Endothelial cell of umbilical vein (primary cell): Measurements from ENCODE around the gene KCNG1.

ENCODE experiments used
- EZH2 ChIP-seq: IDR thresholded peaks from 2 replicates; pipeline ENCODE4 v1.6.1; 2012; ENCODE audit warnings: borderline replicate concordance, low read depth, mild to moderate bottlenecking, moderate library complexity, low read length, inconsistent platforms; ENCODE audit not compliant: severe bottlenecking
- FOS ChIP-seq: IDR thresholded peaks from 2 replicates; pipeline ENCODE4 v1.6.1; 2011; ENCODE audit warnings: mild to moderate bottlenecking, low read length, moderate library complexity, borderline replicate concordance; ENCODE audit not compliant: insufficient read depth
- GATA2 ChIP-seq: IDR thresholded peaks from 2 replicates; pipeline ENCODE4 v1.7.0; 2011; ENCODE audit warnings: low read depth, mild to moderate bottlenecking, moderate library complexity, mixed read lengths, low read length; ENCODE audit not compliant: insufficient read length, insufficient read depth
- JUN ChIP-seq: IDR thresholded peaks from 2 replicates; pipeline ENCODE4 v1.6.1; 2011; ENCODE audit warnings: borderline replicate concordance, low read depth; ENCODE audit not compliant: insufficient read length, insufficient read depth
- MYC ChIP-seq: IDR thresholded peaks from one replicate; pipeline ENCODE4 v1.6.1; 2011; ENCODE audit warnings: mild to moderate bottlenecking, low read depth, low read length
- POLR2A ChIP-seq: IDR thresholded peaks from 2 replicates; pipeline ENCODE4 v1.6.1; 2012; ENCODE audit warnings: low read depth, mild to moderate bottlenecking, control low read depth, low read length
- POLR2AphosphoS5 ChIP-seq: IDR thresholded peaks from 2 replicates; pipeline ENCODE4 v1.6.1; 2012; ENCODE audit warnings: low read depth, mild to moderate bottlenecking, control low read depth, low read length, moderate library complexity; ENCODE audit not compliant: insufficient read depth
- TF ChIP-seq, protein P1 (sequence below), 2 donors: IDR thresholded peaks; 1 replicate in 1 of 2; 2 replicates in 1 of 2; pipeline ENCODE4 v1.5.1; 2011; ENCODE audit warnings: low read length in 2 of 2, mild to moderate bottlenecking in 2 of 2, moderate library complexity in 2 of 2, control low read depth in 1 of 2, inconsistent platforms in 1 of 2, low read depth in 1 of 2; ENCODE audit not compliant: insufficient read depth in 1 of 2; ENCODE audit errors: extremely low read depth in 1 of 2
- TF ChIP-seq, protein P2 (sequence below): IDR thresholded peaks from 2 replicates; pipeline ENCODE4 v1.6.1; 2011; ENCODE audit not compliant: insufficient read depth, insufficient read length

DNA sequence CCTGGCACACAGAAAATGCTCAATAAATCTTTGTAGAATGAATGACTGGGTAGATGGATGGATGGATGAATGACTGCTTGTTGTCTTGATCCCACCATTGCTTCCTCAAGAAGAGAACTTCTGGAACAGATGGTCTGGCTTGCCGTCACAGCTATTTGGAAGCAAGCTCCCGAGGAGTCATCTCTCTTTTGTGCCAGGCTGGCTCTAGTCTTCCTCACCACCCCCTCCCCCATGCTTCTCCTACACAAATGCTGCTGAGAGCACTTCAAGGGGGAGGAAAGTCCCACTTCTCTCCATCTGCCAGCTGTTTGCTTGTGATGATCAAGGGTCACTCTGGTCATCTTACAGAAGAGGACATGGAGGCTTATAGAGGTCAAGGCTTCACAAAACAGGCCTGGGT lies 11.6 kb upstream of the KCNG1 start:
- TF ChIP-seq EZH2 (no peak), JUN (no peak), POLR2A (no peak), POLR2AphosphoS5 (no peak), FOS (no peak), MYC (no peak), GATA2 (no peak)
- TF ChIP-seq, protein P1, sequence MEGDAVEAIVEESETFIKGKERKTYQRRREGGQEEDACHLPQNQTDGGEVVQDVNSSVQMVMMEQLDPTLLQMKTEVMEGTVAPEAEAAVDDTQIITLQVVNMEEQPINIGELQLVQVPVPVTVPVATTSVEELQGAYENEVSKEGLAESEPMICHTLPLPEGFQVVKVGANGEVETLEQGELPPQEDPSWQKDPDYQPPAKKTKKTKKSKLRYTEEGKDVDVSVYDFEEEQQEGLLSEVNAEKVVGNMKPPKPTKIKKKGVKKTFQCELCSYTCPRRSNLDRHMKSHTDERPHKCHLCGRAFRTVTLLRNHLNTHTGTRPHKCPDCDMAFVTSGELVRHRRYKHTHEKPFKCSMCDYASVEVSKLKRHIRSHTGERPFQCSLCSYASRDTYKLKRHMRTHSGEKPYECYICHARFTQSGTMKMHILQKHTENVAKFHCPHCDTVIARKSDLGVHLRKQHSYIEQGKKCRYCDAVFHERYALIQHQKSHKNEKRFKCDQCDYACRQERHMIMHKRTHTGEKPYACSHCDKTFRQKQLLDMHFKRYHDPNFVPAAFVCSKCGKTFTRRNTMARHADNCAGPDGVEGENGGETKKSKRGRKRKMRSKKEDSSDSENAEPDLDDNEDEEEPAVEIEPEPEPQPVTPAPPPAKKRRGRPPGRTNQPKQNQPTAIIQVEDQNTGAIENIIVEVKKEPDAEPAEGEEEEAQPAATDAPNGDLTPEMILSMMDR (IDR thresholded peaks at IDR 0.05; ENCODE audit: extremely low read depth in 1 of 2, insufficient read depth in 1 of 2, low read depth in 1 of 2, low read length in 2 of 2), result no peak
- TF ChIP-seq, protein P2, sequence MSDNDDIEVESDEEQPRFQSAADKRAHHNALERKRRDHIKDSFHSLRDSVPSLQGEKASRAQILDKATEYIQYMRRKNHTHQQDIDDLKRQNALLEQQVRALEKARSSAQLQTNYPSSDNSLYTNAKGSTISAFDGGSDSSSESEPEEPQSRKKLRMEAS, result no peak
